SK-N-SH (cell line): ENCODE measurements around the gene SPTBN1.

Source experiments
- EP300 ChIP-seq, 2 experiments: IDR thresholded peaks; 2 replicates each; pipeline versions ENCODE4 v1.4.0 to v1.6.1; 2012; ENCODE audit warnings: borderline replicate concordance in 1 of 2, low read depth in 1 of 2, low read length in 1 of 2
- EZH2phosphoT487 ChIP-seq: fragments of 200-600 bp; sonication (generic); IDR thresholded peaks from 2 replicates; pipeline ENCODE4 v1.6.1; 2017; ENCODE audit warnings: low read depth, mixed run types, mild to moderate bottlenecking, antibody characterized with exemption, moderate library complexity, borderline replicate concordance
- TEAD4 ChIP-seq: IDR thresholded peaks from 2 replicates; pipeline ENCODE4 v1.4.0; 2012; ENCODE audit warnings: mild to moderate bottlenecking, borderline replicate concordance; ENCODE audit not compliant: insufficient read depth
- TF ChIP-seq, protein P1 (sequence below): fragments of 150-350 bp; IDR thresholded peaks from 2 replicates; pipeline ENCODE4 v1.6.1; 2017; ENCODE audit warnings: antibody characterized with exemption, low read length, low read depth, borderline replicate concordance

DNA sequence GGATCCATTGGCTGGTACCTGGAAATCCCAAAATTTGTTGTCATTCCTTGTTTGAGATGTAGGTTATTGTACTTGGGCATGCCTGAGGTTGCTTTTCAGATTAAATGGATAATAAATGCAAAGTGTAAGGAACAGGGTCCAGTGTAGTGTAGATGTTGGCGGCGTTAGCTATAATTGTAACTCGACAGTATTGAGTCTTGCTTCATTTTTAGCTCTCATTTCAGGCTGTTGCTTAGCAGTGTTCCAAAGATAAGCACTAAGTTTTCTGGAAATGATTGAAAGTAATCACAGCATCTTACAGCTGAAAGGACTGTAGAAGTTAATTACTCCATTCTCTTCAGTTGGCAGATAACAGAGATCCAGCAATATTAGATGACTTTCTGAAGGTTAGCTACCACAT lies 47.8 kb upstream of the SPTBN1 start:
- TF ChIP-seq, protein P1, sequence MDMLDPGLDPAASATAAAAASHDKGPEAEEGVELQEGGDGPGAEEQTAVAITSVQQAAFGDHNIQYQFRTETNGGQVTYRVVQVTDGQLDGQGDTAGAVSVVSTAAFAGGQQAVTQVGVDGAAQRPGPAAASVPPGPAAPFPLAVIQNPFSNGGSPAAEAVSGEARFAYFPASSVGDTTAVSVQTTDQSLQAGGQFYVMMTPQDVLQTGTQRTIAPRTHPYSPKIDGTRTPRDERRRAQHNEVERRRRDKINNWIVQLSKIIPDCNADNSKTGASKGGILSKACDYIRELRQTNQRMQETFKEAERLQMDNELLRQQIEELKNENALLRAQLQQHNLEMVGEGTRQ = no peak
- TF ChIP-seq EP300 (IDR thresholded peaks at IDR 0.05; ENCODE audit: borderline replicate concordance in 1 of 2, low read depth in 1 of 2, low read length in 1 of 2) = no peak
- TF ChIP-seq EZH2phosphoT487 = no peak
- no peak for TF ChIP-seq TEAD4
